Measurements from ENCODE around the gene KCNE3. TPM values are rescaled to one million over a fixed set of nuclear protein-coding genes. Genes with fewer than 3 reads are reported as not detected.

Gene KCNE3
- total and polyA plus RNA-seq, 9 of the 15 experiments (the other 6 are each of a cell fraction or from before 2014, with no cell fraction given), result 1.6 to 8.7 (median 6.2) TPM

DNA sequence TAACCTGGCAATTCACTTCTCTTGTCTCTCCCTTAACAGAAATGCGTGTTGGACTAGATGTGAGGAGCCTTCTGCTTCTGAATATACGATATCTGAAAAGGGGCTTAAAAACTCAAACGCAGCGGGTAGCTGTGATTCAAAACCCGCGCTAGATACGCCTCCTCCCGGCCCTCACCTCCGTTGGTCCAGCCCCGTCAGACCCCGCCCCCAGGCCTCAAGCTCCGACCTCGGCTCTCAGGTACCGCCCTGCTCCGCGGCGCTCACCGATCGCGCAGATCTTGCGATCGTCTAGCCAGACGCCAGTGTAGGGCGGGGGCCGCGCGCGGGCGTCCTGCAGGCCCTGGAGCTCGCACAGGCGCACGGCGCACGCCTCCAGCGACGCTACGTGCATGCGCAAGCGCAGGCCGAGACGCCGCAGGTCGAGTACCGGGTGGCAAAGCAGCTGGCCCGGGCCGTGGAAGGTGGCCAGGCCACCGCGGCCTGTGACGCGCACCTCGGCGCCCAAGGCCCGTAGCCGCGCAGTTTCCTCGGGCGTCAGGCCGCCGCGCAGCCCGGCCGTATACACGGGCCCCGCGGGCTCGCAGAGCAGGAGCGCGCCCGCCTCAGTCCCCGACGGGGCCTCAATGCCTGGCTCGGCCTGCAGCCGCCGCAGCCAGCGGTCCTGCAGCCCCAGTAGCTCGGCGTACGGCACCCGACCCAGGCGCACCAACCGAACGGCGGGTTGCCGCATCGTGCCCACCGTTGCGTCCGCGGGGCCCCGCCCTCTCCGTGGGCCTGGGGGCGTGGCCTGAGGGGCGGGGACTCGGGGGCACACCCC, 25.8 kb upstream of the KCNE3 start, which contains the start of gene LIPT2 (continued):
- TF ChIP-seq, protein P1, sequence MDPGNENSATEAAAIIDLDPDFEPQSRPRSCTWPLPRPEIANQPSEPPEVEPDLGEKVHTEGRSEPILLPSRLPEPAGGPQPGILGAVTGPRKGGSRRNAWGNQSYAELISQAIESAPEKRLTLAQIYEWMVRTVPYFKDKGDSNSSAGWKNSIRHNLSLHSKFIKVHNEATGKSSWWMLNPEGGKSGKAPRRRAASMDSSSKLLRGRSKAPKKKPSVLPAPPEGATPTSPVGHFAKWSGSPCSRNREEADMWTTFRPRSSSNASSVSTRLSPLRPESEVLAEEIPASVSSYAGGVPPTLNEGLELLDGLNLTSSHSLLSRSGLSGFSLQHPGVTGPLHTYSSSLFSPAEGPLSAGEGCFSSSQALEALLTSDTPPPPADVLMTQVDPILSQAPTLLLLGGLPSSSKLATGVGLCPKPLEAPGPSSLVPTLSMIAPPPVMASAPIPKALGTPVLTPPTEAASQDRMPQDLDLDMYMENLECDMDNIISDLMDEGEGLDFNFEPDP (CRISPR knock-in tag; IDR thresholded peaks at IDR 0.05), result no peak; the same call in 1 of the 2 replicates
- TF ChIP-seq ETV6 (IDR thresholded peaks at IDR 0.05; ENCODE audit: borderline replicate concordance in 1 of 2, low read depth in 2 of 2, low read length in 1 of 2) (no peak), ETV6 (CRISPR knock-in tag; IDR thresholded peaks at IDR 0.05; ENCODE audit: borderline replicate concordance) (no peak), GATAD2A (IDR thresholded peaks at IDR 0.05) (no peak), OTX1 (CRISPR knock-in tag; IDR thresholded peaks at IDR 0.05) (no peak), DMBX1 (CRISPR knock-in tag; IDR thresholded peaks at IDR 0.05; ENCODE audit: borderline replicate concordance) (no peak), ZNF347 (CRISPR knock-in tag; IDR thresholded peaks at IDR 0.05; ENCODE audit: low read depth) (no peak), JUN (IDR thresholded peaks at IDR 0.05; ENCODE audit: borderline replicate concordance, low read depth, low read length) (no peak), JUN (CRISPR knock-in tag; IDR thresholded peaks at IDR 0.05; ENCODE audit: borderline replicate concordance) (no peak; the same call in 1 of the 2 replicates), NEUROD1 (IDR thresholded peaks at IDR 0.05; ENCODE audit: borderline replicate concordance, low read depth, low read length, partially characterized antibody) (no peak), ZNF668 (CRISPR knock-in tag; IDR thresholded peaks at IDR 0.05) (no peak), CHCHD3 (CRISPR knock-in tag; IDR thresholded peaks at IDR 0.05) (no peak), BRF1 (IDR thresholded peaks at IDR 0.05; ENCODE audit: borderline replicate concordance, extremely low read depth, insufficient read length) (no peak), ZNF354B (CRISPR knock-in tag; IDR thresholded peaks at IDR 0.05) (no peak), RBM39 (optimal IDR thresholded peaks at IDR 0.05; ENCODE audit: low read depth, low read length) (no peak)
- TF ChIP-seq, protein P2, sequence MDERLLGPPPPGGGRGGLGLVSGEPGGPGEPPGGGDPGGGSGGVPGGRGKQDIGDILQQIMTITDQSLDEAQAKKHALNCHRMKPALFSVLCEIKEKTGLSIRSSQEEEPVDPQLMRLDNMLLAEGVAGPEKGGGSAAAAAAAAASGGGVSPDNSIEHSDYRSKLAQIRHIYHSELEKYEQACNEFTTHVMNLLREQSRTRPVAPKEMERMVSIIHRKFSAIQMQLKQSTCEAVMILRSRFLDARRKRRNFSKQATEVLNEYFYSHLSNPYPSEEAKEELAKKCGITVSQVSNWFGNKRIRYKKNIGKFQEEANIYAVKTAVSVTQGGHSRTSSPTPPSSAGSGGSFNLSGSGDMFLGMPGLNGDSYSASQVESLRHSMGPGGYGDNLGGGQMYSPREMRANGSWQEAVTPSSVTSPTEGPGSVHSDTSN (CRISPR knock-in tag; IDR thresholded peaks at IDR 0.05; ENCODE audit: low read depth), result no peak
- TF ChIP-seq, protein P2 (tag; conservative IDR thresholded peaks at IDR 0.05; ENCODE audit: low read depth), result no peak
- TF ChIP-seq, protein P3, sequence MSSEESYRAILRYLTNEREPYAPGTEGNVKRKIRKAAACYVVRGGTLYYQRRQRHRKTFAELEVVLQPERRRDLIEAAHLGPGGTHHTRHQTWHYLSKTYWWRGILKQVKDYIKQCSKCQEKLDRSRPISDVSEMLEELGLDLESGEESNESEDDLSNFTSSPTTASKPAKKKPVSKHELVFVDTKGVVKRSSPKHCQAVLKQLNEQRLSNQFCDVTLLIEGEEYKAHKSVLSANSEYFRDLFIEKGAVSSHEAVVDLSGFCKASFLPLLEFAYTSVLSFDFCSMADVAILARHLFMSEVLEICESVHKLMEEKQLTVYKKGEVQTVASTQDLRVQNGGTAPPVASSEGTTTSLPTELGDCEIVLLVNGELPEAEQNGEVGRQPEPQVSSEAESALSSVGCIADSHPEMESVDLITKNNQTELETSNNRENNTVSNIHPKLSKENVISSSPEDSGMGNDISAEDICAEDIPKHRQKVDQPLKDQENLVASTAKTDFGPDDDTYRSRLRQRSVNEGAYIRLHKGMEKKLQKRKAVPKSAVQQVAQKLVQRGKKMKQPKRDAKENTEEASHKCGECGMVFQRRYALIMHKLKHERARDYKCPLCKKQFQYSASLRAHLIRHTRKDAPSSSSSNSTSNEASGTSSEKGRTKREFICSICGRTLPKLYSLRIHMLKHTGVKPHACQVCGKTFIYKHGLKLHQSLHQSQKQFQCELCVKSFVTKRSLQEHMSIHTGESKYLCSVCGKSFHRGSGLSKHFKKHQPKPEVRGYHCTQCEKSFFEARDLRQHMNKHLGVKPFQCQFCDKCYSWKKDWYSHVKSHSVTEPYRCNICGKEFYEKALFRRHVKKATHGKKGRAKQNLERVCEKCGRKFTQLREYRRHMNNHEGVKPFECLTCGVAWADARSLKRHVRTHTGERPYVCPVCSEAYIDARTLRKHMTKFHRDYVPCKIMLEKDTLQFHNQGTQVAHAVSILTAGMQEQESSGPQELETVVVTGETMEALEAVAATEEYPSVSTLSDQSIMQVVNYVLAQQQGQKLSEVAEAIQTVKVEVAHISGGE (CRISPR knock-in tag; IDR thresholded peaks at IDR 0.05), result 0 out of 6 replicates have a peak, but pooled peaks of 1 of the 3 experiments have one; percentile 31
